ENCODE data around the gene NFAT5.
A peak's percentile ranks its signal among the peaks of the same experiment; 100 is the strongest.

Gene NFAT5

GRCh38 chr16:69741951-69742904, 176.5 kb downstream of the NFAT5 start:
- TF ChIP-seq CTCF (IDR thresholded peaks at IDR 0.05; ENCODE audit: low read depth, low read length): no peak
- Histone ChIP-seq H3K4me1 (peaks cover 3% of the 10 kb centered on the region), H3K4me3 (ENCODE audit: low read depth, low read length) (no peak overlapping the region), H3K36me3 (peaks cover 72% of the 10 kb centered on the region), H3K9me3 (no peaks in the 10 kb centered on the region), H3K27me3 (no peaks in the 10 kb centered on the region)
- DNase-seq: peak; percentile 74

GRCh38 chr16:69744363-69745231, 178.8 kb downstream of the NFAT5 start:
- Histone ChIP-seq H3K9me3 (no peaks in the 10 kb centered on the region), H3K27me3 (no peaks in the 10 kb centered on the region), H3K4me3 (ENCODE audit: low read depth, low read length) (no peak overlapping the region), H3K4me1 (peaks cover 3% of the 10 kb centered on the region), H3K36me3 (peaks cover 96% of the 10 kb centered on the region)
- no peak for DNase-seq
- TF ChIP-seq CTCF (IDR thresholded peaks at IDR 0.05; ENCODE audit: low read depth, low read length): no peak

GRCh38 chr16:69745232-69745612, 179.5 kb downstream of the NFAT5 start:
- TF ChIP-seq CTCF (IDR thresholded peaks at IDR 0.05; ENCODE audit: low read depth, low read length): no peak
- Histone ChIP-seq H3K27me3 (no peaks in the 10 kb centered on the region), H3K9me3 (no peaks in the 10 kb centered on the region), H3K4me1 (peaks cover 3% of the 10 kb centered on the region), H3K36me3 (peaks cover 92% of the 10 kb centered on the region), H3K4me3 (ENCODE audit: low read depth, low read length) (no peak overlapping the region)
- DNase-seq: no peak

- peaks cover 94% of the 10 kb centered on the region for H3K36me3 ChIP-seq
These were observed 180.2 kb downstream of the NFAT5 start for GRCh38 chr16:69745959-69746358.

GRCh38 chr16:69747115-69747514, 181.3 kb downstream of the NFAT5 start:
- Histone ChIP-seq H3K4me1 (peaks cover 3% of the 10 kb centered on the region), H3K4me3 (ENCODE audit: low read depth, low read length) (no peak overlapping the region), H3K9me3 (no peaks in the 10 kb centered on the region), H3K36me3 (peaks cover 90% of the 10 kb centered on the region), H3K27me3 (no peaks in the 10 kb centered on the region)
- no peak for DNase-seq
- no peak for TF ChIP-seq CTCF (IDR thresholded peaks at IDR 0.05; ENCODE audit: low read depth, low read length)

More at GRCh38 chr16:69745959-69746358, 180.2 kb downstream of the NFAT5 start:
- DNase-seq: no peak
- no peaks in the 10 kb centered on the region for H3K9me3 ChIP-seq
- H3K4me1 ChIP-seq: peaks cover 3% of the 10 kb centered on the region
- no peaks in the 10 kb centered on the region for H3K27me3 ChIP-seq
- no peak overlapping the region for H3K4me3 ChIP-seq (ENCODE audit: low read depth, low read length)
- no peak for TF ChIP-seq CTCF (IDR thresholded peaks at IDR 0.05; ENCODE audit: low read depth, low read length)

All from BE2C (cell line).